NCI-H2171 treated with DMSO at 0.1 percent for 48 hours (cell line): ENCODE data around the gene RND1.
"Not testable (repeated sequence)": the region's sequence is repeated elsewhere in the genome, so short reads cannot be mapped to it uniquely, and the experiment has no call there.

Experiments
- DNase-seq: peaks from one replicate; lab custom pipeline; 2025; lab: John Stamatoyannopoulos, UW

Gene RND1

GRCh38 chr12:48868451-48868850 is 2.8 kb upstream of the RND1 start:
- DNase-seq, result no peak

- no peak for DNase-seq
Observed at GRCh38 chr12:48866052-48866711, 512 bp upstream of the RND1 start.

DNA sequence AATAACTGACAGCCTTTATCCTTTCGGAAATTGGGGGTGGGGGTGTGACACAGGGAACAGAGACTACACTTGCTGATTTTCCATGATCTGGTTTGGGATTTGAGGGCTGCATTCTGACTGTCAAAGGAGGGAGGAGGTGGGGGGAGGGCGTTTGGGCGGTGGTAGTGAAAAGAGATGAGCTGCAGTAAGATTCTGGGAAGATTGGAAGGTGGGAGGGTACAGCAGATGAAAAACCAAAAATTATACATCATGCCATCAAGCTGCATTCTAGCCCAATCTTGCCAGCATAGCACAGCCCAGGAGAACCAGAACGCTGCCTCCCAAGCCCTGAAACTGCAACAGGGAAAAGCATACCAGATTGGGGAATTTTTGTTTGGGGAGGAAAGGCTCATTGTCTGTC is 2.4 kb downstream of the RND1 start:
- no peak for DNase-seq

- DNase-seq, result no peak
Observed at GRCh38 chr12:48862760-48863159, 2.9 kb downstream of the RND1 start.

DNA sequence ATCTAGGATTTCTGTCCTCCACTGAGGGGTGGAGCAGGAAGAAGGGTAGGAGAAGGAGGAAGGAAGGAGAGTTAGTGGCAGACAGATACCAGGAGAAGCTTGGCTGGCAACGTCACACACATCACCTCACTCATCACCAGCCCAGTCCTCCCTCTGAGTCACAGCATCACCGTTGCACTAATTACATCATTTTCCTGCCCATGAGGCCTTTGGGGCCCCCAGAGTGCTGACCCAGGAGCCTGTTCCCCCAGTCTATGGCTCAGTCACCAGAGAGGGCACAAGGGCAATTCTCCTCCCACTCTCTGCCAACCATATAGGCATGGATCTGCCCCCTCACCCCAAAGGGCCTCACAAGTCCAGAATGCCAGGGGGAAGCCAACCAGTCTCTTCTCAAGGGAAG is 4.6 kb downstream of the RND1 start:
- DNase-seq, result no peak

DNA sequence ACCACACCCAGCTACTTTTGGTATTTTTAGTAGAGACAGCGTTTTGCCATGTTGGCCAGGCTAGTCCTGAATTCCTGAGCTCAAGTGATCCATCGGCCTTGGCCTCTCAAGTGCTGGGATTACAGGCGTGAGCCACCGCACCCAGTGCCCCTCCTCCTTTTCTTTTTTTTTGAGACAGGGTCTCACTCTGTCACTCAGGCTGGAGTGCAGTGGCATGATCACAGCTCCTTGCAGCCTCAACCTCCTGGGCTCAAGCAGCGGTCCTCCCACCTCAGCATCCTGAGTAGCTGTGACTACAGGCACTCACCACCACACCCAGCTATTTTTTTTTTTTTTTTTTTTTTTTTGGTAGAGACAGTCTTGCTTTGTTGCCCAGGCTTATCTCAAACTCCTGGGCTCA is 5.4 kb downstream of the RND1 start:
- not testable (repeated sequence) for DNase-seq

DNA sequence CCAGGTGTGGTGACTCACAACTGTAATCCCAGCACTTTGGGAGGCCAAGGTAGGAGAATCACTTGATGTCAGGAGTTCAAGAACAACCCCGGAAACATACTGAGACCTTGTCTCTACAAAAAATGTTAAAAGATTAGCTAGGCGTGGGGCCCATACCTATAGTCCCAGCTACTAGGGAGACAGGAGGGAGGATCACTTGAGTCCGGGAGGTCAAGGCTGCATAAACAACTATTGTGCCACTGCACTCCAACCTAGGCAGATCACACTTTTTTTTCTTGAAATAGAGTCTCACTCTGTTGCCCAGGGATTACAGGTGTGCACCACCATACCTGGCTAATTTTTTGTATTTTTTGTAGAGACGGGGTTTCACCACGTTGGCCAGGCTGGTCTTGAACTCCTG is 6.1 kb downstream of the RND1 start:
- DNase-seq, result peak; percentile 1

DNA sequence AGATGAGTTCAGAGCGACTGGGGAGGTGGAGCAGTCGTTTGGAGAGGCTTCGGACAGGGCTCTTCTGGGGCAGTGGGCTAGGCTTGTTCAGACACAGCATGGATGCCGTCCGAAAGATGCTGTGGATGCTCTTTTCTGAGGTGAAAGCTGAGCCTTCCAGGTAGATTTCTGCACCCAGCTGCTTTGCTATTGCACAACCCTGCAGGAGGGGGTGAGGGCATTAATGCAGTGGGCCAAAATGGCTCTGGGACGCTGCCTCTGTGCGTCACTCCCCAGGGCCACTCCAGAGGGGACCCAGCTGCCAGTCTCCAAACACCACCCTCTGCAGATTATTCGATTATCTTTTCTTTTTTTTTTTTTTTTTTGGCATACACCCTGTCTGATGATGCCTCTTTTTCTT is 7.6 kb downstream of the RND1 start:
- peak; percentile 55 for DNase-seq

- DNase-seq, result peak; percentile 41
Observed at GRCh38 chr12:48857278-48857994, 8.2 kb downstream of the RND1 start.

GRCh38 chr12:48856379-48856778 is 9.3 kb downstream of the RND1 start:
- DNase-seq, result no peak

DNA sequence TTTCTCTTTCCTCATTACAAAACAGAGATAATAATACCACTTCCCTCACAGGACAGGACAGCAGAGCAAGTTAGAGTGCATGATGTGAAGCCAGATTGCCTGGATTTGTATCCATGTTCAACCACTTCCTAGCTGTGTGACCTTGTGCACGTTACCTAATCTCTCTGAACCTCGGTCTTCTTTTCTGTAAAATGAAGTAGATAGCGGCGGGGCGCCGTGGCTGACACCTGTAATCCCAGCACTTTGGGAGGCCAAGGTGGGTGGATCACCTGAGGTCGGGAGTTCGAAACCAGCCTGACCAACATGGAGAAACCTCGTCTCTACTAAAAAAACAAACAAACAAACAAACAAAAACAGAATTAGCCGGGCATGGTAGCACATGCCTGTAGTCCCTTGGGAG is 10.7 kb downstream of the RND1 start:
- not testable (repeated sequence) for DNase-seq

GRCh38 chr12:48854488-48854887 is 11.2 kb downstream of the RND1 start:
- DNase-seq, result no peak

- peak; percentile 82 for DNase-seq
Observed at GRCh38 chr12:48852734-48853688, 12.7 kb downstream of the RND1 start.

DNA sequence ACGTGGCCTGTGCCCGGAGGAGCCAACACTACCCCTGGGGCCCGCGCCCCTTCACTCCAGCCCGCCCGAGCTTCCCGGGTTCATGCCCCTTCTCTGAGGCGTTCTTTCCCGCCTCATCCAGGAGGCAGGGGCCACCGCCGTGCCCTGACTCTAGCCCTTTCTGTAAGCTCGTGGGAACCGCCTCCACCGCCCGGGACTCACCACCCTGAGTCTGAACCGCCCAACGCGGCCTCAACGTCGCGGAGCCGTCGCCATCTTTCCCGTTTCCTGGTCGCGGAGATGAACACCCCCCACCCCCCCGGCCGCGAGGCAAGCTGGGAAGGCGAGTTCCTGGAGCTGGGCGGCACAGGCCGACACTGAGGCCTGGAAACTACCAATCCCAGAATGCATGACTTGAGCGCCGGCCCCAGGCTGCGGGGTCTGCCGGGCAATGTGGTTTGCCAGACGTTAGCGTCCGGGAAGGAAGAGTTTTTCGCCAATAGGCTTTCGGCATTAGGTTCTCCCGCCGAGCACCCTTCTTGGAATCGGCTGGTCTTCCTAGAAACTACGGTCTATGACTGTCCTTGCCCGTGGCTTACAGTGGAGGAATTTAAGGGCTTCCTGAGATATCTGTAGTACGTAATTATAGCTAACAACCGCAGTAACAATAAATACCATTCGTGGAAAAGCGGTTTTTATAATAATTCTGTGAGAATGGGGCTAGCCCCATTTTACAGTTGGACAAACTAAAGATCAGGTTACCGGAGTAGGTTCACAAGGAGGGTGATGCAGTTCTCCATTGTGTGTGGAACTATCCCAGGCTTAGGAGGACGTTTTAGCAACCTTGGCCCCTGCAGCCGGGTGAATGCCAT is 13.6 kb downstream of the RND1 start, which contains the start of gene DDX23:
Gene DDX23 (minus strand): TSS at position 281 of the 851 bp plus-strand sequence. CDS start 6,381 bp downstream, outside the sequence.
- peak; percentile 98 for DNase-seq

- DNase-seq, result not testable (repeated sequence)
Observed at GRCh38 chr12:48842021-48842420, 23.6 kb downstream of the RND1 start.

- DNase-seq, result no peak
Observed at GRCh38 chr12:48838048-48838447, 27.6 kb downstream of the RND1 start.

DNA sequence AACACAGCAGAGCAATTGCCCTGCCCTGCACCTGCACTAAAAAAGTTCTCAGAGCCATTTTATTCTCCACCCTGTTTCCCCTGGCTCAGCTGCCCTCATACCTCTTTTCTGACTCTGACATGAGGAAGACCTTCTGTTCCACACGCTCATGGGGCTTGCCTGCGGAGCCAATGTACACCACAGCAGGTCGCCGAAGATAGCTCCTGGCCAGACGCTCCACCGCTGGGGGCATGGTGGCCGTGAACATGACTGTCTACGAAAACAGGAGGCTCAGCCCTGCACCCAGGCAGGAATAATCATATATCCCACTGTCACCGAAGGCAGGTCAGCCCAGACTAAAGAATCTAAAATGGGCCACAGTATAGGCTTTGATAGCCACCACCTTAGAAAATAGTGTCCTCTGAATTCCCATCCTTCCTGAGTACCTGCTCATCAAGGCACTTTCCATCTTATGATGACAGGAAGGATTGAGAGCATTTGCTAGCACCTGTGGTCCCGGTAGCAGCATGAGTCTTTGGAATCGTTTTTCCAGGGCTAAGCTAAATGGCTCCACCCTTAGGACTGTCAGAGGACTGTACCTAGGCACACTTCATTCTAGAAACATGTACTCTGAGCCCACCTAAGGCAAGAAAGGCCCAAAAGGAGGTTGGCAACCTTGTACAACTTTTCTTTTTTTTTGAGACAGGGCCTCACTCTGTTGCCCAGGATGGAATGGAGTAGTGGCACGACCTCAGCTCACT is 33.2 kb downstream of the RND1 start:
- no peak for DNase-seq

DNA sequence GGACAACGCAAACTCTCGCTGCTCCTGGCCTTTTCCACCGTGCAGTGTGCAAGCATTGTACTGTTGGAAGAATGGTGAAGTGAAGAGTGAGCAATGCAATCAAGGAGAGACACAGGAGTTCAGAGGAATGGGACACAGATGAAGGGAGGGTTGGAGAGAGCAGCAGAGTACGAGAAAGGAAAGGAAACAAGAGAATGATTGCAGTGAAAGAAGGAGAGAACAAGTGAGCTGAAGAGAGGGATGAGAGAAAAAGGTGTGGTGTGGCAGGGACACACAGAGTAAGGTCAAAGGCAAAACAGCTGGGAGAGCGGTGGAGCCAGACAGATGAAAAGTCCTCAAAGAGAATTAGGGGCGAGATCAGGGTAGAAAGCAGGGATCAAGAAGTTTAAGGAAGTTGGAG is 34.4 kb downstream of the RND1 start:
- no peak for DNase-seq

- no peak for DNase-seq
Observed at GRCh38 chr12:48828841-48829575, 36.7 kb downstream of the RND1 start.

DNA sequence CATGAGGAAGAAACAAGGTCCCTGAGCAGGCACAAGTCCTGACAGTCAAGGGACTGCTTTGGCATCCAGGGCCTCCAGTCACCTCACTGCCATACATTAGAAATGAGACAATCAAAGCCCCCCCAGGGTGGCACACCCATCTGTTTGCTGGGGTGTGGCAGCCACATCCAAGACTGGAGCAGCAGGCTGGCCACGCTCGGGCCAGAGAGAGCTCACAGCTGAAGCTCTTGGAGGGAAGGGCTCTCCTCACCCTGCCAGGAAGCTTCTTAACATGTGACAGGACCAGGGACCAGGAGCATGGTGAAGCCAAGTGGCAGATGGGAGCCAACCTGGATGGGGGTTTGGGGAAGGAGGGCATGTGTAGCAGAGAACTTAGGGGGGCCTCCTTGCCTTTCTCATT is 37.4 kb downstream of the RND1 start:
- DNase-seq, result no peak
